GM12801 (cell line): ENCODE data around the gene SLC43A1.

ENCODE experiments used
- CTCF ChIP-seq: IDR thresholded peaks from one replicate; pipeline ENCODE4 v1.5.1; 2011; ENCODE audit warnings: control low read depth; ENCODE audit not compliant: insufficient read length; ENCODE audit errors: extremely low read depth

SLC43A1 gene

GRCh38 chr11:57484141-57484710 lies 31.3 kb downstream of the SLC43A1 start:
- no peak for TF ChIP-seq CTCF

- TF ChIP-seq CTCF: no peak
Measured at GRCh38 chr11:57483562-57483918, 32.0 kb downstream of the SLC43A1 start.

- TF ChIP-seq CTCF: no peak
Measured at GRCh38 chr11:57482782-57483561, 32.5 kb downstream of the SLC43A1 start.

DNA sequence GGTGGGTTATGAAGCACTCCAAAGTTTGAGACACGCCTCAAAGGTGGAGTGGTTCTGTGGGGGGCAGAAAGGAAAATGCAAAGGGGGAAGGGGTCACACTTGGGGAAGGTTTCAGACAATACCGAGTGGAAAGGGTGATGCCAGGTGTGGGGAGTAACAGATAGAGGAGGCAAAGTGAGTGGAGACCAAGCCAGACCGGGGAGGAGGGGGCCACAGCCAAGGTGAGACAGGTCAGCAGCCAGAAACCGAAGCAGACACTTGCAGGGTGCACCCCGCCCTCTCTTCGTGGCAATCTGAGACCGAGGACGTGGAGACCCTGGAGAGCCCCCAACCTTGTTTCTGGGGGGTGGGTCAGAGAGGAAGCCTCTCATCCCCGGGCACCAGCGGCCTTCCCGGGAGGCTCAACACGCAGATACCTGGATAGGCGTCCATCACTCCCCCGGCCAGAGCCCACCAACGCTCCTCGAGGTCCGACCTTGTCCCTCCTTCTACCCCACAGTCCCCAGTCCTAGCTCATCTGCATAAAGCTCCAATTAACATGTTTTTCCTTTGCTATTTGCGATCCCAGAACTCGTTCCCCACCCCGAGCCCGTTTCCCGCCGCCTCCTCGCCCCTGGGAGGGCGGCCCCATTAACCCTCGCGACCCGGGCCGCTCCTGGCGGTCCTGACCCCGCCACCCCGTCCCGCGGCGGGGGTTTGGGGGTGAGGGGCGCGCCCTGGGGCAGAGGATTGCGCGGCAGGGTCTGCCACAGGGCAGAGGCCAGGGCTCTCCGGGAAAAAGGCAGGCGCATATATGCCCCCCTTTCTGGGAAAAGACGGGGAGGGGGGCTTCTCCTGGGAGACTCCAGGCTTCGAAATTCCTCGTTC lies 33.4 kb downstream of the SLC43A1 start:
- TF ChIP-seq CTCF: no peak

GRCh38 chr11:57481315-57481714 lies 34.2 kb downstream of the SLC43A1 start:
- TF ChIP-seq CTCF: no peak

DNA sequence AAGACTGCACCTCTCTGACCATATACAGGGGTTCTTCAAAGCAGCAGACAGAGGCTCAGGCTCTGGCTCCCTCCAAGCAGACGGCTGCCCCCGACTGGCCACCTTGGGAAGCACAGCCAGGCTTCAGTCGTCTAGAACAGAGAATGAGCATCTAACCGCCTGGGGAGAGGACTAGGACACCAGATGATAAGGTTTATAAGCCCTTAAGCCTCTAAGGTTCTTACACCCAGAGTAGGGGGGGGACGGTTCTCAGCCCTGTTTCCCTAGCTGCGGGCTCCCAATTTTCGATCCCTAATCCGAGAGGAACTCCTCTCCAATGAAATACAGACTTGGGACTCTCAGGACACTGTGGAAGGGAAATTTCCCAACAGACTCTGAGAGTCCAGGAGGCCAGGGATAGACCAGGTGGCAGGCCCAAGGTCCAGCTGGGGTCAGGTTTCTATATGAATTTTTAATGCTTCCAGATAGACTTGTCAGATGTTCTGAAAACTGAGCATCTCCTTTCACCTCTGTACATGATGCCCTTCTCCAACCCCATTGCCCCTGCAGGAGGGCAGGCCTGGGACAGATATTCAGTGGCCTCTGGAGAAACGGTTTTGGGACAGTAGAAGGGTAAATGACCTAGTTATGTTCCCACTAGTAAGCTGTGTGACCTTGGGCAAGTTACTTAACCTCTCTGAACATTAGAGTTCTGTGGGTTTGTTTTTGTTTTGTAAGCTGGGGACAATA lies 34.9 kb downstream of the SLC43A1 start:
- no peak for TF ChIP-seq CTCF

GRCh38 chr11:57479911-57480310 lies 35.6 kb downstream of the SLC43A1 start:
- no peak for TF ChIP-seq CTCF
